Stimulated activated CD8-positive, alpha-beta memory T cell treated with anti-CD3 and anti-CD28 coated beads, Interleukin-2, amount 100 ng/mL, for 48 hours (primary cell): ENCODE data around the gene KIF20B.
"Not testable (repeated sequence)": the region's sequence is repeated elsewhere in the genome, so short reads cannot be mapped to it uniquely, and the experiment has no call there.

ENCODE experiments used
- DNase-seq, 2 donors: peaks; one replicate each; pipeline ENCODE4 v3.0.0-alpha.2; 2020; ENCODE audit warnings: low read depth in 2 of 2

The KIF20B gene

GRCh38 chr10:89692416-89692815 lies 9.0 kb upstream of the KIF20B start:
- no peak for DNase-seq

GRCh38 chr10:89693176-89693575 lies 8.2 kb upstream of the KIF20B start:
- no peak for DNase-seq

GRCh38 chr10:89695307-89695706 lies 6.1 kb upstream of the KIF20B start:
- DNase-seq, result no peak

- no peak for DNase-seq
Observed at GRCh38 chr10:89697946-89698345, 3.4 kb upstream of the KIF20B start.

- no peak for DNase-seq
Observed at GRCh38 chr10:89699581-89700064, 1.8 kb upstream of the KIF20B start.

GRCh38 chr10:89700923-89701241 lies 508 bp upstream of the KIF20B start:
- no peak for DNase-seq

GRCh38 chr10:89702121-89702480 lies 711 bp downstream of the KIF20B start:
- DNase-seq, result peak; percentile 3 to 6

- no peak for DNase-seq
Observed at GRCh38 chr10:89705466-89705865, 4.1 kb downstream of the KIF20B start.

- DNase-seq, result no peak
Observed at GRCh38 chr10:89706011-89706410, 4.6 kb downstream of the KIF20B start.

GRCh38 chr10:89707372-89707771 lies 6.0 kb downstream of the KIF20B start:
- DNase-seq, result no peak

- DNase-seq, result no peak
Observed at GRCh38 chr10:89710753-89711152, 9.4 kb downstream of the KIF20B start.

GRCh38 chr10:89734616-89735015 lies 33.2 kb downstream of the KIF20B start:
- DNase-seq, result no peak

GRCh38 chr10:89738551-89739209 lies 37.3 kb downstream of the KIF20B start:
- no peak for DNase-seq

- no peak for DNase-seq
Observed at GRCh38 chr10:89741126-89741762, 39.9 kb downstream of the KIF20B start.

GRCh38 chr10:89744026-89744425 lies 42.6 kb downstream of the KIF20B start:
- no peak for DNase-seq

GRCh38 chr10:89745903-89746302 lies 44.5 kb downstream of the KIF20B start:
- no peak for DNase-seq

GRCh38 chr10:89750441-89750840 lies 49.1 kb downstream of the KIF20B start:
- no peak for DNase-seq

GRCh38 chr10:89755374-89755773 lies 54.0 kb downstream of the KIF20B start:
- no peak for DNase-seq

GRCh38 chr10:89759531-89759930 lies 58.1 kb downstream of the KIF20B start:
- DNase-seq, result no peak

GRCh38 chr10:89763671-89764070 lies 62.3 kb downstream of the KIF20B start:
- not testable (repeated sequence) for DNase-seq

GRCh38 chr10:89771684-89772083 lies 70.3 kb downstream of the KIF20B start:
- no peak for DNase-seq

GRCh38 chr10:89773081-89773480 lies 71.7 kb downstream of the KIF20B start:
- DNase-seq, result no peak

GRCh38 chr10:89776665-89777064 lies 75.3 kb downstream of the KIF20B start:
- DNase-seq, result no peak

GRCh38 chr10:89782470-89782869 lies 81.1 kb downstream of the KIF20B start:
- DNase-seq, result no peak
